NOMO-1 (cell line): ENCODE measurements around the gene ORC3.

Experiments
- DNase-seq, 2 experiments: peaks; one replicate each; lab custom pipeline; 2025; ENCODE audit not compliant: unreplicated experiment in 2 of 2; lab: John Stamatoyannopoulos, UW

The ORC3 gene

DNA sequence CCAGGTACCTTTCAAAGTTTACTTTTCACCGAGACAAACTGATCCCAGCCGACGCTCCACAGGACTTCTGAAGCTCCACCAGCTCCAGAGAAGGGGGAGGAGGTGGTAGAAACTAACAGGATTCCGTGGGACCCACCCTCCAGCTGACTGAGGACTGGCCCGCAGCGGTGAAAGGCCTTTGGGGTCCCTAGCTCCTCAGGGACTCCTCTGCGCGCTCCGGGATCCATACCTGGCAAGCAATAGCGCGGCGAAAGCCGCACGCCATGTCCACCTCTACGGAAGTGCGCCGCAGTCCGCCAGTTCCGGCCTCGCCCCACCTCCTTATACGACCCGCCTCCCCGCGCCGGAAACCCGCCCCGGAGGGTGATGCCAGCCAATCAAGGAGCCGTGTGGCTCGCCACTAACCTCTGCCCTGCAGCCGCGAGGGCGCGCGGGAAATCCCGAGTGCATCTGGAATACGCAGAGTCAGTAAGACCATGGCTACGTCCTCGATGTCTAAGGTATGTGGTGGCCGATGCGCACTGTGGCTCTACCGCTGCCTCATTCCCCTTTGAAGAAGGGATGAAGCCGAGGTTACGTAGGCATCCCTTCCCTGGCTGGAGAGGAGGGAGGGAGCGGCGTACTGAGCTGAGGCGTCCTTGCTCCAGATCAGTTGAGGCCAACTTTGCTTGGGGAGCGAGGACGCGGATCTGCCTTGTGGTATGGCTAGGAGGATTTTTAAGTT is at the start of gene ORC3, which contains the start of gene RARS2:
Gene ORC3, plus strand, starts transcription at position 443 of the 724 bp plus-strand sequence. Its CDS starts 34 bp downstream, at position 477.
Gene RARS2, minus strand, starts transcription at position 295 of the 724 bp plus-strand sequence. Its CDS starts 30 bp downstream, at position 265.
- DNase-seq, result peak; percentile 92 to 94

DNA sequence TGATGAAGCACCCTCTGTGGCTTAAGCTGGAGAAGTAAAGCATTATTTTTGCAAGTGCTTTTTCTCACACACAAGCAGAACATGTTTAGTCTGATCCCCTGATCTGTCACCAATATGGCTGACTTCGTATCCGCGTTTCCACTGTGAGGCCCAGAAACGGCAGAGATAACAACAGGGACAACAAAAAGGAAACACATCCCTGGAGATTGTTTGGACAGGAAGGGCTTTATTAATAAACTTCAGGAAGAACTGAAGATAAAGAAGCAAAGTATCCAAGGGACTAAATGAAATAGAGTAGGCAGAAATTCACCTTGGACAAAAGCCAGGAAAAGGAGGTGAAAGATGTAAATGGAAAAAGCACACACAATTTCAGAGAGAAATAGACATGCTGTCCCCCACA is 49.4 kb upstream of the ORC3 start:
- no peak for DNase-seq

DNA sequence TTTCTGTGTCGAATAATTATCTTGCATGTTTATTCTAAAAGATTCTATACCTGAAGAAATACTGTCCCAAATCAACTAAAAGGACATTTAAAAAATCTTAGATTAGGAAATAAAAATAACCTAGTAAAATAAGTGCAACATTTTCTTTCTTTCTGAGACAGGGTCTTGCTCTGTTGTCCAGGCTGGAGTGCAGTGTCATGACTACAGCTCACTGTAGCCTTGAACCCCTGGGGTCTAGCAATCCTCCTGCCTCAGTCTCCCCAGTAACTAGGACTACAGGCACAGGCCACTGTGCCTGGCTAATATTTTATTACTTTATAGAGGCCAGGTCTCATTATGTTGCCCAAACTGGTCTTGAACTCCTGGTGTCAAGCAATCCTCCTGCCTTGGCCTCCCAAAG is 48.9 kb upstream of the ORC3 start:
- no peak for DNase-seq

DNA sequence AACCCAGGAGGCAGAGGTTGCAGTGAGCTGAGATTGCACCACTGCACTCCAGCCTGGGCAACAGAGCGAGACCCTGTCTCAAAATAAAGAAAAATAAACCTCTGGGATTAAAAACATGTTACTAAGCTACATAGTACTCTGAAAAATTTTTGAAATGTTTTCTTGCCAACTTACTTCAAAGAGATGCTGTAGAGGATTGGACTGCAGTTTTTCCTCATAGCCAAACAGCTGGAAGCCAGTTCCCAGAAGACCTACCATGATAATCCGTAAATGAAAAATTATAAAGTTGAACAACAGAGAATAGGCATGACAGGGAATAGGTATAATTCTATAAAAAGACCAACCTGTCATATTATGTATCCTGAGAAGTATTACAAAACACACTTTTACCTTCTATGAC is 48.2 kb upstream of the ORC3 start:
- no peak for DNase-seq

DNA sequence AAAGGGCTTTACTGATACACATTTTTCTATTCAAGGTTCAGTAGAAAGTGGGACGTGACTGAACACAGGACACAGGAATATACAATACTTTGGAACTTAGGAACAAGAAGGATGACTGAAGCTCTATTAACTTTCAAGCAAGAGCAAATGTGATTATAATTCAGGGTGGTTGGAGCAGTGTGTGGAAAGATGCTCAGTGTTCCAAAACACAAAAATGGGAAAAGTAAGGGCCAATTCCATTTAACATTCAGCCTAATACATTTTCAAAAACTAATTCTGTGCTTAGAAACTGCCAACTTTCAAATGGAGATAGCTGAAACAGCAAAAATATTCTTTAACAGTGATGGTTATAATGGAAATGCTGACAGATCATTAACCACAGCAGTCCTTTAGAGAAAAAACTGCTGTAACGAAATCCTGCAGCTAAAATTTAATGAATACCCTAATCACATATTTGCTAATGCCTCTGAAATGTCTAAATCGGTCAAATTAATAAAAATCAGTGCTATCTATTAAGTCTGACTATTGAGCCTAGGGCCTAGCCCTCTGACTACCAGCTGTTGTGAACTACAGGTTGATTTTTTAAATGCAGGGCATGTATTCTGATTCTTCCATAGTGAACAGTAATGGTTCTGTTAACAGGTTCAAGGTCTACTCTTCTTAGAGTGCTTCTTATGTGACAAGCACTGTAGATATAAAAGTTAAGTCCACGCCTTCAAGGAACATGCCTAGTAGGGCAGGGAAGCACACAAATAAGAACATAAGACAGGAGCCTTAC is 46.0 kb upstream of the ORC3 start:
- DNase-seq, result no peak

DNA sequence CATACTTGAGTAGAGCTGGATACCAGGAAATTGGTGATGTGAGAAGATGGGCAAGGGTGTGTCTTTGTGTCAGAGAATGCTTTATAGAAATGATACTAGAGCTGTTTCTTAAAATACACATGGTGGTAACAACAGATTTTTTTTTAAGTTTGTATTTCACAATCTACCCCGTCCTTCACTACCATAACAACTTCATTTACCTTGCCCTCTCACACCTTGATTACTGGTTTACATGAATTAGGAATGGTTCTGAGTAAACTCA is 45.5 kb upstream of the ORC3 start:
- no peak for DNase-seq

DNA sequence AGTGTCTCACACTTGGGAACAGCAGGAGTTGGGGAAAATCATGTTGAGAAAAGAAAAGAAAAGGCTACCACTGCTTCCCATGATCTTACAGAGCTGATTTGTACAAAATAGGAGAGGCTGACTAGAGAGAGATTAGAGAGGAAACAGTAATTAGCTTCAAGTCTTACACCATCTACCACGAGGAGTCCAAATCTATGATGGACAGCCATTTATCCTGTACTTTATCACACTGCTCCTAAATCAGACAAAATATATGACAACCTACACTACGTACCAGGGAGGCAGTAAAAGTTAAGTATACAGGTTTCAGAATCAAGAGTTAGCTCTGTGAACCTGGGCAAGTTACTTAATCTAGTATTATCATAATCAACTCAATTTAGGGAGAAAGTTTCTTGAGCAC is 38.1 kb upstream of the ORC3 start:
- no peak for DNase-seq

DNA sequence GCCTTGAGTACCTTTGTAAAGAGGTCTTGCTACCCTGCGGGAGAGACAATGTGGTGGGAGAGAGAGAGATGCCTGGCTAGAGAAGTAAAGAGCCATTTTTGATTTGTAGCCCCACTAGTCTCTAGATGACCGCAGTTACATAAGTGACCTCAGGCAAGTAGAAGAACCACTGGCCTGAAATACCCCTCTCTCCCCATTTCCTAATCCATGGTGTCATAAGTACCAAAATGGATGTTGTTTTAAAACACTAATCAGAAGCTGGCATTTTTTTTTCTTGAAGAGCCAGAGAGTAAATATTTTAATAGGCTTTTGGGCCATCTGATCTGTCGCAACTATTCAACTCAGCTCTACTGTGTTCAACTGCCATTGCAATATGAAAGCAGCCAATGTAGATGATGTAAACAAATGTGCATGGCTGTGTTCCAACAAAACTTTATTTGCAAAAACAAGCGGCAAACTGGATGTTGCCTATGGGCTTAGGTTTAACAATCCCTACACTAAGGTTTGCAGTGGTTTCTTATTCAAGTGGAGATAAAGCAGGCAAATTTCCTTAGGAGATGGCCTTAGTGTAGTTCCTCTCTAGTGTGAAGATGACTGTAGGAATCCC is 36.7 kb upstream of the ORC3 start:
- no peak for DNase-seq

DNA sequence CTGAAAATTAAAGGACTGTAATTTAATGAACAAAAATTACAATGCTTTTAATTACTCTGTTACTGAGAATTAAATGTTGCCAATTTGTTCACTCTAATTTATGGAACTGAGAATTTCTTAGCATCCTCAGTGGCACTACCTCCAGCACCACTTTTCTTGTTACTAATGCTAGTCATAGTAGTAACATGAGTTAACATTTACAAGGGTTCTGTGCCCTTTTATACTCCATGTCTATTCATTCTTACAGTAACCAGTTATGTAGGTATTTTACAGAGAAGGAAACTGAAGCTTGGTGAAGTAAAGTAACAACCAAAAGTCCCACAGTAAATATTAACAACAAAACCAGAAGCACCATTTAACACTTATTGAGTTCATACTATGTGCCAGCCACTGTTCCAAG is 34.4 kb upstream of the ORC3 start:
- no peak for DNase-seq

DNA sequence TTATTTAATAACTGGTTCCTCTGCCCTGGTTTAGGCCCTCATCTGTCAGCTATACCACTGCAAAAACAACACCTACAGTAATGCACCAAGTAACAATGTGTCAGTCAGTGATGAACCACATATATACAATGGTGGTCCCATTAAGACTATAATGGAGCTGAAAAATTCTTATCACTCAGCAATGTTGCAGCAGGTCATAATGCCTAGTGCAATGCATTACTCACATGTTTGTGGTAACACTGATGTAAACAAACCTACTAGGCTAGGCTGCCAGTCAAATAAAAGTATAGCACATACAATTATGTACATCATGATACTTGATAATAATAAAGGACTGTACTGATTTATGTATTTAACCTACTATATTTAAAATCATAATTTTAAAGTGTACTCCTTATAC is 31.5 kb upstream of the ORC3 start:
- DNase-seq, result no peak

DNA sequence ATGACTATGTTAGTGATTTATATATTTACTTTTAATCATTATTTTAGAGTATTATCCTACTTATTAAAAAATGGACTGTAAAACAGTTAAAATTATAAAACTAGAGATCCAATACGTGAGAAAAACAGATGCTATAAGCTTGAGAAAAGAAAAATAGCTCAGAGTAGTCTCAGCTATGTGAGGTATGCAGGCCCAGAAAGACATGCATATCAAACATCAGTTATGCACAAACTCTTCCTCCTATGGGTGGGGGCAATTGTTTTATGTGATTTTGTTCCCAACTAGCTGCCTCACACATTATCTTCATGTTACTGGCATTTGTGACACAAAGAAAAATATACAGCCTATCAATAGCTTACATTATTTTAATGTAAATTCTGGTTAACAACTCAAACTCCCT is 28.9 kb upstream of the ORC3 start:
- DNase-seq, result no peak

DNA sequence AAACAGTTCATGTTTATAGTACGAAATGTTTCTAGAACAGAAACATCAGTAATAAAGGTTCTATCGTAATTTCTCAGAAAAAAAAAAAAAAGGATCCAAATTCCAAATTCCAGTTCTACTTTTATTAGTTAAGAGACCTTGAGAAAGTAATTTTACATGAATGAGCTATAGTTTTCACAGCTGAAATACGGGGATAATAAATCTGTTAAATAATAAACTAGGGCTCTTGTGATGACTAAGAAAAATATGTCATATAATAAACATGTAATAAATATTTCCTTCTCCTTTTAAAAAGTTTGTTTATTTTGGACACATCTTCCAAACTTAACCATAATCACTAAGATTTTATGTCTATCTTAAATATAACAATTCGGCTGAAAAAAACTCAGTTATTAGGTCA is 17.9 kb upstream of the ORC3 start:
- DNase-seq, result no peak

DNA sequence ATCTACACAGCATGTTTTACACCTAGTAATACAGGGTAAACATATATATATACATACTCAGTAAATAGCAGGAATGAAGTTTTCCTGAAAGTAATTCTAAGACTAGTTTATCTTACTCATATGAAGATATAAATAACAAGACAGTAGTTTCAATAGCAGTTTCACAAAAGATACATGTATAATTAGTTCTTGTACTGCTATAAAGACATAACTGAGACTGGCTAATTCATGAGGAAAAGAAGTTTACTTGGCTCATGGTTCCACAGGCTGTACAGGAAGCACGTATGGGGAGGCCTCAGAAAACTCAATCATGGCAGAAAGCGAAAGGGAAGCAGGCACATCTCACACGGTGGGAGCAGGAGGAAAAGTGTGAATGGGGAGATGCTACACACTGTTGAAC is 17.1 kb upstream of the ORC3 start:
- DNase-seq, result no peak

DNA sequence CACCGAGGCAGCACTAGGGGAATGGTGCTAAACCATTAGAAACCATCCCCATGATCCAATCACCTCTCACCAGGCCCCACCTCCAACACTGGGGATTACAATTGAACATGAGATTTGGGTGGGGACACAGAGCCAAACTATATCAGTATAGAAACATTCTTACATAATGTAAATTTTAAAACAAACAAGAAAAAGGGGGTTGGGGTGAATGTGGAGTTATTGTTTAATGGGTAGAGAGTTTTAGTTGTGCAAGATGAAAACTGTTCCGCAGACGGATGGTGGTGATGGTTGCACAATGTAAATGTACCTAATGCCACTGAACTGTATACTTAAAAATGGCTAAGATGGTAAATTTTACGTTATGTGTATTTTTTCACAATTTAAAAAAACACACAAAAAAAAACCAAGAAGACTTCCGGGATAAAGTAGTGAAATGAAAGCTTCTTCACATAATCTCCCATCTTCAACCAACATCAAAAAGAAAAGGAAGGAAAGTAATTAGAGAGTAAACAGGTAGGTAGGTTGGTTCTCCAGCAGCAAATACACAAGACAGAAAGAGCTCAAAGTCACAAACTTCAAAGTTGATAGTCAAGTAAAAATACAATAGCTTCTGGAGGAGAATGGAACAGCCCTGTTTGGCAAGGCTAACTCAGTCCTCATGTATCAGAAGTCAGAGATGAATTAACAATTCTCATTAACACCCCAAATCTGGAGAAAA is 16.5 kb upstream of the ORC3 start:
- no peak for DNase-seq

DNA sequence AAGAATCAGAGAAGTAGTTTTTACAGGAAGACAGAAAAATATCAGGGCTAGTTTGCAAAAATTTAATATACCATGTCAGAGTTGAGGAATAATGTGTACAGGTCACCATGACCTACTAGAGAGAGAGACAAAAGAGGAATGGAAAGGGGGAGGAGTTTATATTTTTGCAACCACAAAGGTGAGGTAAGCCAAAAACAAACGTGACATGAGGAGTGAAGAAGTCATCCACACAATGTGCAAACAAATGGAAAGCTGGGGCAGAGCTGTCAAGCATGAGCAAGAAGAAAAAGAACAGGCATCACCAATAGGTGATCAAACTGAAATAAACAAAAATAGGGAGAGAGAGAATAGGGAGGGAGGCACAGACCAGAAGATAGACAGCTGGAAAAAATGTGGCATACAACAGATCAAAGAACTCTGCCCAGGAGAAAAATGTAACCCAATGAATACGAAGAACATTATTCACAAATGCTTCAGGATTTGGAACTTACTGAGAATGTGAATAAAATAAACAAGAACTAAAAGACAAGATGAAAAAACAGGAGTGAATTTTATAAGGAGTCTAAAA is 15.6 kb upstream of the ORC3 start:
- DNase-seq, result no peak

DNA sequence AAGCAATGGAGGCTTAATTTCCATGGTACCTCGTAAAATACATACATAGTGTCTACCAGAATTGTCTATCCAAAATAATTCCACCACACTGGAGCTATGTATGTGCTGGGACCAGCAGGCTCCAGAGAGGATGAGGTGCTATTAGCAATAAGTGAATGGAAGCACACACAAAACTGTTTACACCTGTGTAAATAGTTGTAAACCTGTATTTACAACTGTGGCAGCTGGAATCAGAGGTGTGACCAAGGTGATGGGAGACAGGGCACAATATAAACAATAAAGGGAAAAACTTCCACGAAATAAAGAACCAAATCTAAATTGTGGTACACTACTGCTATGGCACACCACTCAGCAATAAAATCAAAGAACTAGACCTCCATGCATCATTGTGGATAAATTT is 14.5 kb upstream of the ORC3 start:
- no peak for DNase-seq

DNA sequence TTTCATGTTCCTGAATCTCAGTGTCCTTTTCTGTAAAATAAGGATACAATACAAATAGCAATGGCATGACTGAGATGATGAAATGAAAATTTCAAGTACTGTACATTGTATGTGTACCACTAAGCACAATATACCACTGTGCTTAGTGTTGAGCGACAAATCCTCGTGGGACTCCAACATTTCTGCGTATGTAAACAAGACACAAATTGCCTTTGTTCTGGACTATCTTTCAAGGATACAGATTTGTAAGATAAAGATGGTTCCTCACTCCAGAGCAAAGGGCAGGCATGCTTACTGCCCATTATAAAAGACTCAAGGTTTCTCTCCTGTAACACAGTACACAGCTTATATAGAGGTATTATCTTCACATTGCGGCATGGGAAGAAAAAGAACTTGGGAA is 6.1 kb upstream of the ORC3 start:
- DNase-seq, result no peak

DNA sequence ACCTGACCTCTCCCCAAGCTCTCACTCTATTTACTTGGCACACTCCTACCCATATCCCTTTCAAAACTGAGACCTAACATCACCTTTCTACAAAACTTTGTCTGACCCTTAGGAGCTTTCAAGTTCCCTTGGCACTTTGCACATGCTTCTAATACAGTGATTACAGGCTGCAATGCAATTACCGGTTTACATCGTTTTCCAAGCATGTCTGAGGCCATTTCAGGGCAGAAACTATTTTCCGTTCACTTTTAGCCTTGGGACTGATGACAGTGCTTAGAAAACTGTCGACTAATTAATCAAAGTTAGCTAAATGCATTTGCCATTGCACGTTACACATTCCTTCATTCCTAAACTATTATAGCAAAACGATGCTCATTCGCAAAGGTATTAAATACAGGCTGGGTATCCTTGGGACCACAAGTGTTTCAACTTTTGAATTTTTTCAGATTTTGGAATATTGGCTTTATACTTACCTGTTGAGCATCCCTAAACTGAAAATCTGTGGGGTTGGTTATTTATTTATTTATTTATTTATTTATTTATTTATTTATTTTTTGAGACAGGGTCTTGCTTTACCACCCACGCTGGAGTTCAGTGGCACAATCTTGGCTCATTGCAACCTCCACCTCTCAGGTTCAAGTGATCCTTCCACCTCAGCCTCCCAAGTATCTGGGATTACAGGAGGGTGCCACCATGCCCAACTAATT is 3.4 kb upstream of the ORC3 start:
- no peak for DNase-seq

DNA sequence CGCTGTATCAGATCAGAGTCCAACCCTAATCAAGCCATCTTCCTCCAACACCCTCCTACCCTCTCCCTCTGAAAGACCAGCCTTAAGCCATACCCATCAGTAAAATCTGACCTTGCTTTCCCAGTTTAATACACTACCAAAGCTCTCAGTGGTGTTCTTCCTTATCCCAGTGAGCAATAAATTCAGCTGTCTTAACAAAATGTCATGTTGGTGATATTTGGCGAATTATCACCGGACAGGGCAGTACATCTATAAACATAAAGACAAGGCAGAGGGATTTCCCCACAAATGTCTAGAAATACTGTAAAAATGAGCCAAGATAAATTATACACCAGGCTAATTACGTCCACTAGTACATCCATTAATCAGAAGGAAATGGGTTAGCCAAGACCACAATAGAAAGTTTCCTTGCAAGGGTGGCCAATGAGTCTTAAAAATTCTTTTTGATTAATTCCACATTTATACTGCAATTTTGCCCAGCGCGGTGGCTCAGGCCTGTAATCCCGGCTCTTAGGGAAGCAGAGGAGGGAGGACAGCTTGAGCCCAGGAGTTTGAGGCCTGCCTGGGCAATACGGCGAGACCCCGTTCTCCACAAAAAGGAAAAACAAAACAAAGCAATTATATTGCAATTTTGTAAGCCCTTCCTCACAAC is 1.1 kb upstream of the ORC3 start:
- DNase-seq, result no peak

DNA sequence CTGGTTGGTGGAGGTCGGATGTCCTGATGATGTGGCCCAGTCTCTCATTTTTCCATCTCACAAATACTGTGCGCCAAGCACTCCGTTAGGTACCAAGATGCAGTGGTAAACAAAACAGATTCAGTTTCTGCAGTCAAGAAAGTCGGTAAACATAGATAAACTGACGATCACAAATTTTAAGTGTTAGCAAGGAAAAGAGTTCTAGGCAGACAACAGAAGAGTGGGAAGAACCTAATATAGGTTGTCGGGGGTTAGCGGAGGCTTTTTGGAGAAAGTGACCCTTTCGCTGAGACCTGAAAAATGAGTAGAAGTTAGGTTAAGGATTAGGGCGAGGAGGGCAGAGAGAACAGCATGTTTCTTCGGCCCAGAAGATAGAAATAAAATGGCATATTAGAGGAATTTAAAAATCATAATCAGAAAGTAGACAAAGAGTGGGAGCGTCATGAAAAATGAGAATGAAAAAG is 514 bp downstream of the ORC3 start:
- no peak for DNase-seq
